Ovary (tissue), 3 donors: ENCODE measurements around the gene CA10.

ENCODE experiments used
- EP300 ChIP-seq: sonication (generic); formaldehyde crosslinking; IDR thresholded peaks from one replicate; pipeline ENCODE4 v1.6.1; 2017; ENCODE audit warnings: antibody characterized with exemption
- TF ChIP-seq, protein P1 (sequence below), 3 donors: fragments of 450-650 bp in 2 of 3; fragments of 200-600 bp in 1 of 3; IDR thresholded peaks; one replicate each; pipeline versions ENCODE4 v1.5.1 to v1.8.0; 2016 to 2022; ENCODE audit warnings: antibody characterized with exemption in 3 of 3, mild to moderate bottlenecking in 1 of 3
- donor health status: DM: no; HTN: no; CAD: no.

- no peak for TF ChIP-seq EP300
- TF ChIP-seq, protein P1, sequence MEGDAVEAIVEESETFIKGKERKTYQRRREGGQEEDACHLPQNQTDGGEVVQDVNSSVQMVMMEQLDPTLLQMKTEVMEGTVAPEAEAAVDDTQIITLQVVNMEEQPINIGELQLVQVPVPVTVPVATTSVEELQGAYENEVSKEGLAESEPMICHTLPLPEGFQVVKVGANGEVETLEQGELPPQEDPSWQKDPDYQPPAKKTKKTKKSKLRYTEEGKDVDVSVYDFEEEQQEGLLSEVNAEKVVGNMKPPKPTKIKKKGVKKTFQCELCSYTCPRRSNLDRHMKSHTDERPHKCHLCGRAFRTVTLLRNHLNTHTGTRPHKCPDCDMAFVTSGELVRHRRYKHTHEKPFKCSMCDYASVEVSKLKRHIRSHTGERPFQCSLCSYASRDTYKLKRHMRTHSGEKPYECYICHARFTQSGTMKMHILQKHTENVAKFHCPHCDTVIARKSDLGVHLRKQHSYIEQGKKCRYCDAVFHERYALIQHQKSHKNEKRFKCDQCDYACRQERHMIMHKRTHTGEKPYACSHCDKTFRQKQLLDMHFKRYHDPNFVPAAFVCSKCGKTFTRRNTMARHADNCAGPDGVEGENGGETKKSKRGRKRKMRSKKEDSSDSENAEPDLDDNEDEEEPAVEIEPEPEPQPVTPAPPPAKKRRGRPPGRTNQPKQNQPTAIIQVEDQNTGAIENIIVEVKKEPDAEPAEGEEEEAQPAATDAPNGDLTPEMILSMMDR (IDR thresholded peaks at IDR 0.05): no peak
These were observed 133.3 kb downstream of the CA10 start for GRCh38 chr17:52025236-52025635.
